SK-N-MC (cell line): ENCODE measurements around the gene HERC2.

Source experiments
- DNase-seq: peaks from one replicate; pipeline ENCODE4 v3.0.0-alpha.2; 2011; ENCODE audit warnings: low read depth, low spot score
- H3K27ac ChIP-seq: fragments of 200-600 bp; sonication (generic); 2 replicates; pipeline ENCODE4 v1.5.1; 2016; ENCODE audit warnings: mixed run types
- H3K36me3 ChIP-seq: fragments of 200-600 bp; sonication (generic); 2 replicates; pipeline ENCODE4 v1.6.1; 2017; ENCODE audit warnings: antibody characterized with exemption, low read length, mixed read lengths; ENCODE audit not compliant: insufficient read depth
- H3K4me3 ChIP-seq: fragments of 200-600 bp; sonication (generic); 2 replicates; pipeline ENCODE4 v1.5.1; 2016
- H3K9ac ChIP-seq: fragments of 200-600 bp; sonication (generic); 2 replicates; pipeline ENCODE4 v1.8.0; 2017; ENCODE audit warnings: mixed run types, mixed read lengths; ENCODE audit not compliant: insufficient read length
- H3K9me3 ChIP-seq: fragments of 200-600 bp; sonication (generic); 2 replicates; pipeline ENCODE4 v1.6.1; 2017; ENCODE audit warnings: low read depth, mild to moderate bottlenecking, antibody characterized with exemption, low read length, moderate library complexity, mixed read lengths
- EZH2 ChIP-seq: fragments of 200-600 bp; sonication (generic); IDR thresholded peaks from one replicate; pipeline ENCODE4 v1.6.1; 2017; ENCODE audit warnings: antibody characterized with exemption
- FOXP2 ChIP-seq: optimal IDR thresholded peaks from 2 replicates; pipeline ENCODE3; 2011; ENCODE audit warnings: mild to moderate bottlenecking, moderate library complexity; ENCODE audit not compliant: insufficient read depth; ENCODE audit errors: extremely low read length, control extremely low read depth
- POLR2AphosphoS5 ChIP-seq: IDR thresholded peaks from 2 replicates; pipeline ENCODE4 v1.6.1; 2012; ENCODE audit warnings: mild to moderate bottlenecking, low read depth, low read length, borderline replicate concordance

Gene HERC2

GRCh38 chr15:28273468-28273867, 48.5 kb downstream of the HERC2 start:
- no peak for DNase-seq
- Histone ChIP-seq H3K36me3 (peaks cover 43% of the 10 kb centered on the region; the same call in 1 of the 2 replicates), H3K9me3 (no peaks in the 10 kb centered on the region), H3K4me3 (no peak overlapping the region), H3K27ac (no peak overlapping the region), H3K9ac (no peak overlapping the region)
- TF ChIP-seq FOXP2 (no peak), EZH2 (no peak), POLR2AphosphoS5 (no peak)

DNA sequence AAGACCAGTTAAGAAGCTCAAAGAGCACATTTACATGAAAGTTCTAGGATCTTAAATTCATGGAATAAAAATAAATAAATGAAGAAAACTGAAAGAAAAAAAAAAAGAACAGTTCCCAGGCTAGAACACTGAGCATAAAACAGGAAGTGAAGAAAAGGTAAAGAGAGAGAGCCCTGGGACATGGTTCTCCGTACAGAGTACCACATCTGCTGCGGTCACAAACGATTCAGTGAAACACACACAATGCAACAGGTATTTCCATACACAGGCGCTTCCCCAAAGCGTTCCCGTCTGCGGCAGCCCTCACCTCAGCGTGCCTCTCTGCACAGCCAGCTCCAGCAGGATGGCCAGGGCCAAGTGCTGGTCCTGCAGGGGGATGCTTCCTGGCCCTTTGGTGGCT, 49.4 kb downstream of the HERC2 start:
- H3K36me3 ChIP-seq = peaks cover 49% of the 10 kb centered on the region; the same call in 1 of the 2 replicates
- no peaks in the 10 kb centered on the region for H3K9me3 ChIP-seq
- TF ChIP-seq POLR2AphosphoS5 = no peak
- no peak for DNase-seq
- no peak overlapping the region for H3K9ac ChIP-seq
- H3K27ac ChIP-seq = no peak overlapping the region
- no peak overlapping the region for H3K4me3 ChIP-seq

DNA sequence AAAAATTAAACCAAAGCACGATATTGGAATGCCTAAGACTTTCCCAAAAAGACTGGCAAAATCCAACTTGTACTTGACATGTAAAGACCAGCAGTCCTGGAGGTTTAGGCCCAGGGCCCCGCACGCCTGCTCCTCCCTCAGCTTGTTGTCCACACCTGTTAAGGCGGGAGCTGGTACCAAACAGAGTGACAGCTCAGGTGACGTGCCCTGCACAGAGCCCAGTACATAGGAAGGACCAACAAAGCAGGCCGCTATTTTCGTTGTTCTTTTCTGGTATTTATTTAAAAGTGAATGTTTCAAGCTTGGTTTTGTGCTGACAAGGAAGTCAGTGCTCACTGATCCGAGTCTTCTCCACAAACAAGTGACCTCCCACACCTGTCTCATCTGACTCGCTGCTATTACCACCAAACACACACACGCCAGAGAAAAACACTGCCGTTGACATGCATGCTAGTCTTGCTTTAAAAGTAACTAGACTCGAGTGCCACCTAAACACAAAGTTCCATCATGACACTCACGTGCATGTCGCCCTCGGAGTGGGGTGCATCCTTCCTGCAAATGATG, 50.2 kb downstream of the HERC2 start:
- Histone ChIP-seq H3K9me3 (no peaks in the 10 kb centered on the region), H3K4me3 (no peak overlapping the region), H3K9ac (no peak overlapping the region), H3K27ac (no peak overlapping the region), H3K36me3 (peaks cover 57% of the 10 kb centered on the region; the same call in 1 of the 2 replicates)
- TF ChIP-seq POLR2AphosphoS5 = no peak
- no peak for TF ChIP-seq EZH2
- TF ChIP-seq FOXP2 = no peak
- no peak for DNase-seq

DNA sequence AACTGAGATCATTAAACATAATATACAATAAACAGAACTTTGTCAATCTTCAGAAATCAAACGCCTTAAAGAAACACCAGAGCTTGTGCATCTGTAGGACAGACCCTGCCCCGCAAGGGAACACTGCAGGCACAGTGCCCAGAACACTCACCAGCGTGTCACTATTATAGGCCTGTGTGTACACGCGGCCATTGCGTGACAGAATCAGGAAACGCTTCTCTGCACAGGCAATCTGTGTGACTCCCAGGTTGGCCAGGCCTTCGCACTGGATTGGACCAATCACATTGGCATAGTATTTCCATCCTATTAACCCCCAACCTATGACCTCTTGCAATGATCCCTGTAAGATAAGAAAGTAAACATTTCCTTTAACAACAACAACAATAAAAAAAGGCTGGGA, 52.9 kb downstream of the HERC2 start:
- Histone ChIP-seq H3K4me3 (no peak overlapping the region), H3K27ac (no peak overlapping the region), H3K9me3 (no peaks in the 10 kb centered on the region), H3K36me3 (peaks cover 67% of the 10 kb centered on the region; the same call in 1 of the 2 replicates), H3K9ac (no peak overlapping the region)
- TF ChIP-seq POLR2AphosphoS5 (no peak), EZH2 (no peak), FOXP2 (no peak)
- no peak for DNase-seq

DNA sequence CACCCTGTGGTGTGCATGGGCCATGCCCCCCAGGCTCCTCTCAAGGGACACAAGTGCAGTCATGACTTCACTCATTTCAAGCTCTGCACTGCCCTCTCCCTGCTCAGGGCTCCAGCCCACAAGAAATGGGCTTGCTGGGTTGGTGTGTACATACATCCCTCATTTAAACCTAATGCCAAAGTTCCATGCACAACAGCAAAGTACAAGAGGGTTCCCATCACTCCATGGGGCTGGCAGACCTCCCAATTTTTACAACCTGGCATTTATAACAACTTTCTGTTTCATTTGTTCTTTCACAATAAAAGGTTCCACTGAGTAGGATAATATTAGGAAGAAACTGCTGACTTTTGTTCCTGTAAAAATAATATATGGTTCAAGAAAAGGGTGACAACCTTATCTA, 54.3 kb downstream of the HERC2 start:
- H3K36me3 ChIP-seq = peaks cover 62% of the 10 kb centered on the region
- TF ChIP-seq FOXP2 (no peak), POLR2AphosphoS5 (no peak), EZH2 (no peak)
- no peak overlapping the region for H3K27ac ChIP-seq
- no peaks in the 10 kb centered on the region for H3K9me3 ChIP-seq
- no peak overlapping the region for H3K9ac ChIP-seq
- H3K4me3 ChIP-seq = no peak overlapping the region
- DNase-seq = no peak

GRCh38 chr15:28265334-28266019, 56.5 kb downstream of the HERC2 start:
- peaks cover 64% of the 10 kb centered on the region for H3K36me3 ChIP-seq

DNA sequence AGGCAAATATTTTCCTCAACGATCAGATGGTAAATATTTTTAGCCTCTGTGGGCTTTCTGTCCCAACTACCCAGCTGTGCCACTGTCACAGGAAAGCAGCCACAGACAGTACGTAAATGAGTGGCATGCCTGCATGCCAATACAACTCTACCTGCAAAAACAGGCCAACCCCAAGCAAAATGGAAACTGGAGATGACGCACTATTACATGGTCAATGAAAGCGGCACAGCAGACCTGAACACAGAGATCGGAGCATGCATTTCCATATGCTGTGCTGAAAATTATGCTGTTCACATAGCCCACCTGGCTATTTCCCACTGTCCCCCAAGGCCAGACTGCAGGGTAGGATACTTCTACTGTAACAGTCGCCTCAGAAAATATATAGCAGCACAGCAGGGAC, 57.8 kb downstream of the HERC2 start:
- TF ChIP-seq FOXP2 (no peak), POLR2AphosphoS5 (no peak)
- Histone ChIP-seq H3K9me3 (no peaks in the 10 kb centered on the region), H3K36me3 (peaks cover 60% of the 10 kb centered on the region), H3K9ac (no peak overlapping the region), H3K27ac (no peak overlapping the region), H3K4me3 (no peak overlapping the region)
- no peak for DNase-seq

More at GRCh38 chr15:28265334-28266019, 56.5 kb downstream of the HERC2 start:
- Histone ChIP-seq H3K9ac (no peak overlapping the region), H3K9me3 (no peaks in the 10 kb centered on the region), H3K27ac (no peak overlapping the region), H3K4me3 (no peak overlapping the region)
- no peak for DNase-seq
- TF ChIP-seq EZH2 (no peak), FOXP2 (no peak), POLR2AphosphoS5 (no peak)

GRCh38 chr15:28262438-28262837, 59.5 kb downstream of the HERC2 start:
- peaks cover 44% of the 10 kb centered on the region for H3K36me3 ChIP-seq
- H3K9ac ChIP-seq = no peak overlapping the region
- no peak for DNase-seq
- no peak overlapping the region for H3K4me3 ChIP-seq
- no peaks in the 10 kb centered on the region for H3K9me3 ChIP-seq
- no peak overlapping the region for H3K27ac ChIP-seq
- TF ChIP-seq POLR2AphosphoS5 (no peak), FOXP2 (no peak), EZH2 (no peak)

DNA sequence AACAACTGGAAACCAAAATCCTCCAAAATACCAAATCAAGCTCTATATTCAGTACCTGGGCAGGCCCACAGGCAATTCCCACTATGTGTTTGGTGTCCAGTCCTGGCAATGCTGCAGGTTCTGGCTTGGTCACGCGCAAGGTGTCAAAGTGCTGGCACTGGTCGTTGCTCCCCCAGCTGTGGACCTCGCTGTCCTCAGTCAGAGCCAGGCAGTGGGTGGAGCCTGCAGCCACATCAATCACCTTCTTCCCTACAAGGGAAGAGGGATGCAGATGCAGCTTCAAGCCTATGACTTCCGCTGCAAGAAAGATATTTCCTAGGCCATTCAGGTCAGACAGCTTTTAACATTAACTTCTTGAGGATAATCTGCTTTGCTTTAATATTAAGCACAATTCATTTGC, 61.3 kb downstream of the HERC2 start:
- Histone ChIP-seq H3K27ac (no peak overlapping the region), H3K9ac (no peak overlapping the region), H3K9me3 (no peaks in the 10 kb centered on the region), H3K4me3 (no peak overlapping the region), H3K36me3 (peaks cover 32% of the 10 kb centered on the region)
- TF ChIP-seq FOXP2 = no peak
- TF ChIP-seq EZH2 = no peak
- TF ChIP-seq POLR2AphosphoS5 = no peak
- DNase-seq = no peak
